Activated naive CD8-positive, alpha-beta T cell treated with anti-CD3 and anti-CD28 coated beads for 36 hours (primary cell): Measurements from ENCODE around the gene CLDN4. TPM values are rescaled to one million over a fixed set of nuclear protein-coding genes. Genes with fewer than 3 reads are reported as not detected.
"Not testable (repeated sequence)": the region's sequence is repeated elsewhere in the genome, so short reads cannot be mapped to it uniquely, and the experiment has no call there.

Source experiments
- DNase-seq: peaks from one replicate; pipeline ENCODE4 v3.0.0; 2021
- H3K27ac Mint-ChIP-seq: one replicate; pipeline ENCODE4 v1.8.0; 2022; ENCODE audit warnings: mild to moderate bottlenecking, moderate library complexity, mixed read lengths
- H3K27me3 Mint-ChIP-seq: one replicate; pipeline ENCODE4 v1.8.0; 2022; ENCODE audit warnings: mild to moderate bottlenecking, mixed read lengths
- H3K36me3 Mint-ChIP-seq: one replicate; pipeline ENCODE4 v1.8.0; 2021; ENCODE audit warnings: mild to moderate bottlenecking, mixed read lengths
- H3K4me1 Mint-ChIP-seq: one replicate; pipeline ENCODE4 v1.8.0; 2021; ENCODE audit warnings: mixed read lengths
- H3K4me3 Mint-ChIP-seq: one replicate; pipeline ENCODE4 v1.8.0; 2022; ENCODE audit warnings: mild to moderate bottlenecking, moderate library complexity, mixed read lengths
- H3K9me3 Mint-ChIP-seq: one replicate; pipeline ENCODE4 v1.8.0; 2022; ENCODE audit warnings: mixed read lengths
- total RNA-seq, 2 experiments: library from RNA; stranded (reverse); gene quantifications; one replicate each; pipeline ENCODE4 v1.2.3, GENCODE V29; 2021

The CLDN4 gene
- total RNA-seq, 2 experiments from 2014 or later, result 0.12 to 0.33 TPM

GRCh38 chr7:73831834-73832651 lies 1.2 kb downstream of the CLDN4 start:
- Mint-ChIP-seq H3K36me3 (no peaks in the 10 kb centered on the region), H3K27me3 (peaks cover 12% of the 10 kb centered on the region), H3K9me3 (no peaks in the 10 kb centered on the region), H3K27ac (no peak overlapping the region), H3K4me1 (peaks cover 16% of the 10 kb centered on the region), H3K4me3 (no peak overlapping the region)
- DNase-seq, result no peak

- H3K4me3 Mint-ChIP-seq, result no peak overlapping the region
- H3K9me3 Mint-ChIP-seq, result no peaks in the 10 kb centered on the region
- H3K4me1 Mint-ChIP-seq, result peaks cover 8% of the 10 kb centered on the region
- no peak for DNase-seq
- H3K36me3 Mint-ChIP-seq, result no peaks in the 10 kb centered on the region
- no peak overlapping the region for H3K27ac Mint-ChIP-seq
- H3K27me3 Mint-ChIP-seq, result peaks cover 7% of the 10 kb centered on the region
These were observed 2.0 kb downstream of the CLDN4 start for GRCh38 chr7:73832806-73833205.

GRCh38 chr7:73833251-73833919 lies 2.6 kb downstream of the CLDN4 start:
- H3K4me1 Mint-ChIP-seq, result peaks cover 4% of the 10 kb centered on the region
- no peak overlapping the region for H3K4me3 Mint-ChIP-seq
- no peak overlapping the region for H3K27ac Mint-ChIP-seq
- H3K36me3 Mint-ChIP-seq, result no peaks in the 10 kb centered on the region
- H3K9me3 Mint-ChIP-seq, result no peaks in the 10 kb centered on the region
- no peak for DNase-seq
- peaks cover 4% of the 10 kb centered on the region for H3K27me3 Mint-ChIP-seq

GRCh38 chr7:73834626-73835191 lies 3.9 kb downstream of the CLDN4 start:
- H3K4me3 Mint-ChIP-seq, result no peak overlapping the region
- DNase-seq, result no peak
- H3K4me1 Mint-ChIP-seq, result no peaks in the 10 kb centered on the region
- no peaks in the 10 kb centered on the region for H3K9me3 Mint-ChIP-seq
- peaks cover under 1% of the 10 kb centered on the region for H3K27me3 Mint-ChIP-seq
- H3K27ac Mint-ChIP-seq, result no peak overlapping the region
- no peaks in the 10 kb centered on the region for H3K36me3 Mint-ChIP-seq

- not testable (repeated sequence) for H3K36me3 Mint-ChIP-seq, H3K27ac Mint-ChIP-seq, H3K27me3 Mint-ChIP-seq, H3K4me3 Mint-ChIP-seq, H3K9me3 Mint-ChIP-seq, H3K4me1 Mint-ChIP-seq, DNase-seq
These were observed 6.4 kb downstream of the CLDN4 start for GRCh38 chr7:73837167-73837566.

- H3K36me3 Mint-ChIP-seq, result no peaks in the 10 kb centered on the region
- H3K9me3 Mint-ChIP-seq, result no peaks in the 10 kb centered on the region
- H3K27ac Mint-ChIP-seq, result no peak overlapping the region
- no peaks in the 10 kb centered on the region for H3K27me3 Mint-ChIP-seq
- H3K4me3 Mint-ChIP-seq, result no peak overlapping the region
- H3K4me1 Mint-ChIP-seq, result peaks cover under 1% of the 10 kb centered on the region
- no peak for DNase-seq
These were observed 7.8 kb downstream of the CLDN4 start for GRCh38 chr7:73838642-73839041.

GRCh38 chr7:73839290-73839689 lies 8.5 kb downstream of the CLDN4 start:
- Mint-ChIP-seq H3K27me3 (no peaks in the 10 kb centered on the region), H3K27ac (no peak overlapping the region), H3K36me3 (no peaks in the 10 kb centered on the region), H3K4me1 (peaks cover 6% of the 10 kb centered on the region), H3K4me3 (no peak overlapping the region), H3K9me3 (no peaks in the 10 kb centered on the region)
- no peak for DNase-seq

GRCh38 chr7:73839743-73840714 lies 9.2 kb downstream of the CLDN4 start:
- no peak overlapping the region for H3K4me3 Mint-ChIP-seq
- H3K27me3 Mint-ChIP-seq, result no peaks in the 10 kb centered on the region
- no peaks in the 10 kb centered on the region for H3K36me3 Mint-ChIP-seq
- DNase-seq, result no peak
- H3K9me3 Mint-ChIP-seq, result no peaks in the 10 kb centered on the region
- H3K27ac Mint-ChIP-seq, result no peak overlapping the region
- peaks cover 6% of the 10 kb centered on the region for H3K4me1 Mint-ChIP-seq

GRCh38 chr7:73840715-73841379 lies 10.1 kb downstream of the CLDN4 start:
- no peaks in the 10 kb centered on the region for H3K36me3 Mint-ChIP-seq
- DNase-seq, result no peak
- H3K27me3 Mint-ChIP-seq, result no peaks in the 10 kb centered on the region
- no peak overlapping the region for H3K4me3 Mint-ChIP-seq
- no peak overlapping the region for H3K27ac Mint-ChIP-seq
- peaks cover 6% of the 10 kb centered on the region for H3K4me1 Mint-ChIP-seq
- no peaks in the 10 kb centered on the region for H3K9me3 Mint-ChIP-seq

- DNase-seq, result no peak
- H3K4me1 Mint-ChIP-seq, result peaks cover 6% of the 10 kb centered on the region
- no peaks in the 10 kb centered on the region for H3K36me3 Mint-ChIP-seq
- peak overlapping the region; percentile 81 for H3K4me3 Mint-ChIP-seq
- H3K9me3 Mint-ChIP-seq, result no peaks in the 10 kb centered on the region
- no peaks in the 10 kb centered on the region for H3K27me3 Mint-ChIP-seq
- no peak overlapping the region for H3K27ac Mint-ChIP-seq
These were observed 10.9 kb downstream of the CLDN4 start for GRCh38 chr7:73841689-73842066.

- H3K9me3 Mint-ChIP-seq, result no peaks in the 10 kb centered on the region
- peaks cover 6% of the 10 kb centered on the region for H3K4me1 Mint-ChIP-seq
- peak; percentile 91 for DNase-seq
- H3K4me3 Mint-ChIP-seq, result peak within 1 kb of the TSS; percentile 81
- H3K36me3 Mint-ChIP-seq, result no peaks in the 10 kb centered on the region
- H3K27ac Mint-ChIP-seq, result peak within 1 kb of the TSS; percentile 72
- no peaks in the 10 kb centered on the region for H3K27me3 Mint-ChIP-seq
These were observed 11.5 kb downstream of the CLDN4 start, which contains the start of gene METTL27 for GRCh38 chr7:73842067-73842976. TSS of gene METTL27 (minus strand) at chr7:73842516. CDS start at chr7:73842140, 376 bp downstream.

- no peaks in the 10 kb centered on the region for H3K9me3 Mint-ChIP-seq
- no peak overlapping the region for H3K4me3 Mint-ChIP-seq
- no peak overlapping the region for H3K27ac Mint-ChIP-seq
- no peak for DNase-seq
- H3K27me3 Mint-ChIP-seq, result no peaks in the 10 kb centered on the region
- no peaks in the 10 kb centered on the region for H3K36me3 Mint-ChIP-seq
- peaks cover 6% of the 10 kb centered on the region for H3K4me1 Mint-ChIP-seq
These were observed 13.3 kb downstream of the CLDN4 start for GRCh38 chr7:73844131-73844547.

- no peak overlapping the region for H3K4me3 Mint-ChIP-seq
- no peaks in the 10 kb centered on the region for H3K36me3 Mint-ChIP-seq
- H3K27ac Mint-ChIP-seq, result no peak overlapping the region
- DNase-seq, result no peak
- H3K9me3 Mint-ChIP-seq, result no peaks in the 10 kb centered on the region
- H3K4me1 Mint-ChIP-seq, result peaks cover 11% of the 10 kb centered on the region
- no peaks in the 10 kb centered on the region for H3K27me3 Mint-ChIP-seq
These were observed 14.2 kb downstream of the CLDN4 start for GRCh38 chr7:73844848-73845460.
